PC-9 (cell line): ENCODE data around the gene DDX23. TPM values are rescaled to one million over a fixed set of nuclear protein-coding genes. Genes with fewer than 3 reads are reported as not detected.

Source experiments
- BruUV-seq: library from RNA; stranded (reverse); fragments of 400-500 nt; replicated peaks from 2 replicates; lab custom pipeline; 2021; lab: Mats Ljungman, UMichigan
- CTCF ChIA-PET: fragments of 300-600 bp; sonication (Branson Sonifier 250); formaldehyde crosslinking; loops from one replicate; lab custom pipeline; 2022; ENCODE audit warnings: antibody characterized with exemption; lab: Charles Lee
- POLR2A ChIA-PET: fragments of 300-600 bp; sonication (Branson Sonifier 250); formaldehyde crosslinking; loops from one replicate; lab custom pipeline; 2022; ENCODE audit warnings: antibody characterized with exemption; ENCODE audit not compliant: unreplicated experiment; lab: Charles Lee
- DNase-seq, 2 experiments: peaks; one replicate each; pipeline versions ENCODE4 v3.0.0 to v3.0.0-alpha.2; 2015 to 2022; ENCODE audit warnings: mixed read lengths in 1 of 2
- H2AFZ ChIP-seq: fragments of 200-600 bp; sonication (generic); 2 replicates; pipeline ENCODE4 v1.8.1; 2017; ENCODE audit warnings: antibody characterized with exemption
- H3F3A ChIP-seq: fragments of 200-600 bp; sonication (generic); 2 replicates; pipeline ENCODE4 v1.8.1; 2017; ENCODE audit warnings: antibody characterized with exemption, mild to moderate bottlenecking, low read depth; ENCODE audit not compliant: insufficient read depth
- H3K27ac ChIP-seq: fragments of 200-600 bp; sonication (generic); 2 replicates; pipeline ENCODE4 v1.6.1; 2016; ENCODE audit warnings: mixed run types
- H3K27me3 ChIP-seq: fragments of 200-600 bp; sonication (generic); 2 replicates; pipeline ENCODE4 v1.6.1; 2016; ENCODE audit warnings: low read depth, mixed run types; ENCODE audit not compliant: insufficient read depth
- H3K36me3 ChIP-seq: fragments of 200-600 bp; sonication (generic); 2 replicates; pipeline ENCODE4 v1.6.1; 2016; ENCODE audit warnings: low read depth, mixed run types
- H3K4me1 ChIP-seq: fragments of 200-600 bp; sonication (generic); replicated peaks from 2 replicates; pipeline ENCODE4 v1.6.1; 2016; ENCODE audit warnings: mixed run types; ENCODE audit not compliant: insufficient read depth
- H3K4me2 ChIP-seq: fragments of 200-600 bp; sonication (generic); 2 replicates; pipeline ENCODE4 v1.6.1; 2017; ENCODE audit warnings: mixed run types
- H3K4me3 ChIP-seq: fragments of 200-600 bp; sonication (generic); 2 replicates; pipeline ENCODE4 v1.6.1; 2016; ENCODE audit warnings: mixed run types
- H3K79me2 ChIP-seq: fragments of 200-600 bp; sonication (generic); 2 replicates; pipeline ENCODE4 v1.6.1; 2017; ENCODE audit warnings: low read depth, mixed run types
- H3K9me2 ChIP-seq: fragments of 200-600 bp; sonication (generic); 2 replicates; pipeline ENCODE4 v1.8.1; 2017; ENCODE audit warnings: mild to moderate bottlenecking; ENCODE audit not compliant: insufficient read depth
- H3K9me3 ChIP-seq: fragments of 200-600 bp; sonication (generic); 2 replicates; pipeline ENCODE4 v1.8.1; 2016; ENCODE audit warnings: low read depth; ENCODE audit not compliant: insufficient read depth
- H4K20me1 ChIP-seq: fragments of 200-600 bp; sonication (generic); 2 replicates; pipeline ENCODE4 v1.8.1; 2017; ENCODE audit not compliant: insufficient read depth
- EZH2 ChIP-seq: fragments of 200-600 bp; sonication (generic); IDR thresholded peaks from 2 replicates; pipeline ENCODE4 v1.8.0; 2017; ENCODE audit warnings: antibody characterized with exemption, low read depth
- intact Hi-C: fragments of 100-400 bp; cut with micrococcal nuclease; formaldehyde crosslinking; loops from one replicate; pipeline ENCODE4 v1.10.0; 2022; ENCODE audit not compliant: unreplicated experiment
- total RNA-seq: library from RNA; stranded (reverse); gene quantifications from 2 replicates; pipeline ENCODE4 v1.2.3, GENCODE V29; 2021
- TF ChIP-seq, protein P1 (sequence below): fragments of 200-600 bp; sonication (generic); conservative IDR thresholded peaks from 2 replicates; pipeline ENCODE4 v1.6.1; 2017; ENCODE audit warnings: mixed run types, antibody characterized with exemption, mild to moderate bottlenecking, moderate library complexity

DDX23 gene
- total RNA-seq, 1 experiment from 2014 or later: 91.4 TPM

DNA sequence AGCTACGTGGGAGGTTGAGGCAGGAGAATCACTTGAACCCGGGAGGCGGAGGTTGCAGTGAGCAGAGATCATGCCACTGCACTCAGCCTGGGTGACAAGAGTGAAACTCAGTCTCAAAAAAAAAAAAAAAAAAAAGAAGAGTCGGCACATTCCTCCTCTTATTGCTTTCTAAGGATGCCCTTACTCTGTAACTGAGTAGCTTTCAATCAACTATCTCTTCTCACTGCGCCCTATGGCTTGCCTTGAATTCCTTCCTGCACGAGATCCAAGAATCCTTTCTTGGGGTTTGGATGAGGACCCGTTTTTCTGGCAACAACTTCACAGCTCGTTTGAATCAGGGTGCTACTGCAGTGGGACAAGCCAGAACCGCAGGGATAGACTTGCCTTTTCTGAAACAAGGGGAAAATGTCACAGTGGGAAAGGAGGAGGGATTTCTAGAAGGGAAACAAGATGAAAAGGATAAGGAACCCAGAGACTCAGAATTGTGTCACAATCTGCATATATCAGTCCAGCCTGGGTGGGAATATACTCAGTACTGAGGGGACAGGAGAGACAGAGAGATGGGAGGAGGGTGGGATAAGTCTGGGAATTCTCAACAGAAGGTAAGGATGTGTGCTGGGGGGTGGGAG, 29.8 kb upstream of the DDX23 start:
- Histone ChIP-seq H3K27me3 (no peaks in the 10 kb centered on the region), H3K4me3 (peak overlapping the region; percentile 43; the same call in 1 of the 2 replicates), H3K9me3 (no peaks in the 10 kb centered on the region), H3K9me2 (no peaks in the 10 kb centered on the region), H4K20me1 (no peaks in the 10 kb centered on the region), H3K79me2 (no peaks in the 10 kb centered on the region), H3K4me1 (peaks cover 30% of the 10 kb centered on the region), H3F3A (peaks cover 4% of the 10 kb centered on the region; the same call in 1 of the 2 replicates), H3K4me2 (peak overlapping the region; percentile 84), H3K36me3 (no peaks in the 10 kb centered on the region), H3K27ac (peak overlapping the region; percentile 79), H2AFZ (peak overlapping the region; percentile 63)
- ChIA-PET CTCF (interaction anchor here (0.5 to 1.2 kb wide), 5 partner anchors 28 to 337 kb away, joined by 3 to 11 read pairs (median 3); partner anchors contain the start of gene DDX23), POLR2A (interaction anchor here (0.6 to 0.7 kb wide), 2 partner anchors 16 to 44 kb away, joined by 3 to 4 read pairs; no protein-coding TSS in a partner anchor)
- BruUV-seq: no TSS peak
- DNase-seq: no peak
- no peak for TF ChIP-seq EZH2
- TF ChIP-seq, protein P1, sequence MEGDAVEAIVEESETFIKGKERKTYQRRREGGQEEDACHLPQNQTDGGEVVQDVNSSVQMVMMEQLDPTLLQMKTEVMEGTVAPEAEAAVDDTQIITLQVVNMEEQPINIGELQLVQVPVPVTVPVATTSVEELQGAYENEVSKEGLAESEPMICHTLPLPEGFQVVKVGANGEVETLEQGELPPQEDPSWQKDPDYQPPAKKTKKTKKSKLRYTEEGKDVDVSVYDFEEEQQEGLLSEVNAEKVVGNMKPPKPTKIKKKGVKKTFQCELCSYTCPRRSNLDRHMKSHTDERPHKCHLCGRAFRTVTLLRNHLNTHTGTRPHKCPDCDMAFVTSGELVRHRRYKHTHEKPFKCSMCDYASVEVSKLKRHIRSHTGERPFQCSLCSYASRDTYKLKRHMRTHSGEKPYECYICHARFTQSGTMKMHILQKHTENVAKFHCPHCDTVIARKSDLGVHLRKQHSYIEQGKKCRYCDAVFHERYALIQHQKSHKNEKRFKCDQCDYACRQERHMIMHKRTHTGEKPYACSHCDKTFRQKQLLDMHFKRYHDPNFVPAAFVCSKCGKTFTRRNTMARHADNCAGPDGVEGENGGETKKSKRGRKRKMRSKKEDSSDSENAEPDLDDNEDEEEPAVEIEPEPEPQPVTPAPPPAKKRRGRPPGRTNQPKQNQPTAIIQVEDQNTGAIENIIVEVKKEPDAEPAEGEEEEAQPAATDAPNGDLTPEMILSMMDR: no peak
- intact Hi-C loops: loop anchor here (1.0 kb wide), 1 partner anchor 16 kb away; the partner anchor contains the start of gene RND1

DNA sequence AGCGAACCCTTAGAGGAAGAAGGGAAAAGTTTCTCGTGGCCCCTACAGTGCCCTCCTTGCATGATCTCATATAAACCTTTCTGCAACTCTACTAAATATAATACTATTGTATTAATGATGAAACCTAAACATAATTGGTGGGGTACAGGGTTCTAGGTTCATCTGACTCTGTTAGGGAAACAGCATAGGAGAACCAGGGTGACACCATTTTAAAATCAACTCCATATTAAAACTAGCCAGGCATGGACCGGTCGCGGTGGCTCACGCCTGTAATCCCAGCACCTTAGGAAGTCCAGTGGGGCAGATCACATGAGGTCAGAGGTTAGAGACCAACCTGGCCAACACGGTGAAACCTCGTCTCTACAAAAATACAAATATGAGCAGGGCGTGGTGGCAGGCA, 28.7 kb upstream of the DDX23 start:
- ChIA-PET CTCF (interaction anchor here (0.7 kb wide), 1 partner anchor 13 kb away, joined by 4 read pairs; no protein-coding TSS in a partner anchor), POLR2A (no interaction called here)
- Histone ChIP-seq H3K27me3 (no peaks in the 10 kb centered on the region), H3K4me1 (peaks cover 30% of the 10 kb centered on the region), H2AFZ (no peak overlapping the region), H3K9me3 (no peaks in the 10 kb centered on the region), H3K4me3 (no peak overlapping the region), H3K9me2 (no peaks in the 10 kb centered on the region), H3K36me3 (no peaks in the 10 kb centered on the region), H3F3A (peaks cover 4% of the 10 kb centered on the region; the same call in 1 of the 2 replicates), H3K4me2 (no peak overlapping the region), H4K20me1 (no peaks in the 10 kb centered on the region), H3K27ac (no peak overlapping the region), H3K79me2 (no peaks in the 10 kb centered on the region)
- TF ChIP-seq, protein P1: no peak
- no peak for TF ChIP-seq EZH2
- intact Hi-C loops: no loop called here
- no TSS peak for BruUV-seq
- no peak for DNase-seq

GRCh38 chr12:48878548-48878947, 26.6 kb upstream of the DDX23 start:
- Histone ChIP-seq H3F3A (peaks cover 4% of the 10 kb centered on the region; the same call in 1 of the 2 replicates), H3K36me3 (no peaks in the 10 kb centered on the region), H3K9me3 (no peaks in the 10 kb centered on the region), H3K4me1 (peaks cover 23% of the 10 kb centered on the region), H4K20me1 (no peaks in the 10 kb centered on the region), H3K27me3 (no peaks in the 10 kb centered on the region), H3K27ac (no peak overlapping the region), H3K79me2 (no peaks in the 10 kb centered on the region), H3K4me2 (no peak overlapping the region), H3K4me3 (no peak overlapping the region), H3K9me2 (no peaks in the 10 kb centered on the region), H2AFZ (no peak overlapping the region)
- intact Hi-C loops: no loop called here
- TF ChIP-seq, protein P1: no peak
- no peak for TF ChIP-seq EZH2
- ChIA-PET POLR2A (no interaction called here), CTCF (no interaction called here)
- no peak for DNase-seq
- no TSS peak for BruUV-seq
